HL-60 (cell line): ENCODE measurements around the gene SNRNP48.

Source experiments
- GABPA ChIP-seq: IDR thresholded peaks from 2 replicates; pipeline ENCODE4 v1.6.1; 2012; ENCODE audit warnings: low read depth
- POLR2AphosphoS5 ChIP-seq: IDR thresholded peaks from 2 replicates; pipeline ENCODE4 v1.6.1; 2012; ENCODE audit warnings: low read depth
- TF ChIP-seq, protein P1 (sequence below): IDR thresholded peaks from one replicate; pipeline ENCODE4 v1.5.1; 2011; ENCODE audit warnings: low read length, control low read depth, inconsistent platforms; ENCODE audit not compliant: insufficient read depth

DNA sequence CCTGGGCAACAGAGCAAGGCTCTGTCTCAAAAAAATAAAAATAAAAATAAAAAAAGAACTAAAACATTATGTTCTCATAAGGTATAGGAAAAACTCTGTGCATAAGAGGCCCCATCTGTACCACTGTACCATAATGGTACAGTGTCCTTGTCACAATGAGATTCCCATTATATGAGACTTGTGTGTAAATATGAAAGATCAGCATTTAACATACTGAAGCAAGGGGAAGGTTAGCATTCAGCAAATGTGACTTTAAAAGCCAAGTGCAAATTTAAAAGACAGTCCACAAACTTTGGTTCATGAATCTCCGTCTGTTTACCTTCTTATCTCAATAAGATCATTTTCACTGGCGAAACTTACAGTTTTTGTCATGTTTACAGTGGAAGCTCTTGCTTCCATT lies 32.3 kb upstream of the SNRNP48 start:
- TF ChIP-seq, protein P1, sequence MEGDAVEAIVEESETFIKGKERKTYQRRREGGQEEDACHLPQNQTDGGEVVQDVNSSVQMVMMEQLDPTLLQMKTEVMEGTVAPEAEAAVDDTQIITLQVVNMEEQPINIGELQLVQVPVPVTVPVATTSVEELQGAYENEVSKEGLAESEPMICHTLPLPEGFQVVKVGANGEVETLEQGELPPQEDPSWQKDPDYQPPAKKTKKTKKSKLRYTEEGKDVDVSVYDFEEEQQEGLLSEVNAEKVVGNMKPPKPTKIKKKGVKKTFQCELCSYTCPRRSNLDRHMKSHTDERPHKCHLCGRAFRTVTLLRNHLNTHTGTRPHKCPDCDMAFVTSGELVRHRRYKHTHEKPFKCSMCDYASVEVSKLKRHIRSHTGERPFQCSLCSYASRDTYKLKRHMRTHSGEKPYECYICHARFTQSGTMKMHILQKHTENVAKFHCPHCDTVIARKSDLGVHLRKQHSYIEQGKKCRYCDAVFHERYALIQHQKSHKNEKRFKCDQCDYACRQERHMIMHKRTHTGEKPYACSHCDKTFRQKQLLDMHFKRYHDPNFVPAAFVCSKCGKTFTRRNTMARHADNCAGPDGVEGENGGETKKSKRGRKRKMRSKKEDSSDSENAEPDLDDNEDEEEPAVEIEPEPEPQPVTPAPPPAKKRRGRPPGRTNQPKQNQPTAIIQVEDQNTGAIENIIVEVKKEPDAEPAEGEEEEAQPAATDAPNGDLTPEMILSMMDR: no peak
- TF ChIP-seq GABPA: no peak
- TF ChIP-seq POLR2AphosphoS5: no peak
